ENCODE results near the gene POLR3F. TPM values are rescaled to one million over a fixed set of nuclear protein-coding genes. Genes with fewer than 3 reads are reported as not detected.

The POLR3F gene
- total and polyA plus RNA-seq, 7 donors = 5.1 to 11.8 (median 9.7) TPM

DNA sequence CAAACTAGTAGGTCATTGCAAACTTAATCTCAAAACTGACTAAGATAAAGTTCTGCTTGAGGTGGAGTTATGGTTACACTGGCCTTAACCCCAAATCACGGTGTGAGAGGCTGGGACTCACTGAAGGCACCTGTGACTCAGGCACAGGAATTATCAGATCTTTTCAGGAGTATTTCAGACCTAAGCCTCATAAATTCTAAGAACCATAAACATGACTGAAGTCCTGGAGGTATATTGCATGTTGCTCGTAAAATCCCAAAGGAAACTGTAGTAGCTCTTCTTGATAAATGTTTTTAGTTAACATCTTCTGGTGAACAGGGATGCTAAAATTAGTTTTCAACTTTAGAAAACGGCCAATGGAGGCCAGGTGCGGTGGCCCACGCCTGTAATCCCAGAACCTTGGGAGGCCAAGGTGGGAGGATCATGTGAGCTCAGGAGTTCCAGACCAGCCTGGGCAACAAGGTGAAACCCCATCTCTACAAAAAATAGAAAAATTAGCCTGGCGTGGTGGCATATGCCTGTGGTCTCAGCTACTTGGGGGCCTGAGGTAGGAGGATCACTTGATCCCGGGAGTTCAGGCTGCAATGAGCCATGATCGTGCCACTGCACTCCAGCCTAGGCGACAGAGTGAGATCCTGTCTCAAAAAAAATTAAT, 36.9 kb upstream of the POLR3F start:
- Histone ChIP-seq H3K27me3 (no peaks in the 10 kb centered on the region), H3K4me3 (no peak overlapping the region), H3K36me3 (peaks cover 0 to 8% (median 0%) of the 10 kb centered on the region in 4 donors), H3K9me3 (no peaks in the 10 kb centered on the region), H3K27ac (no peak overlapping the region), H3K4me1 (peaks cover 0 to 8% (median 0%) of the 10 kb centered on the region in 4 donors)
- intact Hi-C loops (cut with DNase I) = no loop called here
- TF ChIP-seq EP300 (IDR thresholded peaks at IDR 0.05) (no peak), POLR2A (IDR thresholded peaks at IDR 0.05) (no peak), POLR2AphosphoS5 (IDR thresholded peaks at IDR 0.05) (no peak)
- TF ChIP-seq, protein P1, sequence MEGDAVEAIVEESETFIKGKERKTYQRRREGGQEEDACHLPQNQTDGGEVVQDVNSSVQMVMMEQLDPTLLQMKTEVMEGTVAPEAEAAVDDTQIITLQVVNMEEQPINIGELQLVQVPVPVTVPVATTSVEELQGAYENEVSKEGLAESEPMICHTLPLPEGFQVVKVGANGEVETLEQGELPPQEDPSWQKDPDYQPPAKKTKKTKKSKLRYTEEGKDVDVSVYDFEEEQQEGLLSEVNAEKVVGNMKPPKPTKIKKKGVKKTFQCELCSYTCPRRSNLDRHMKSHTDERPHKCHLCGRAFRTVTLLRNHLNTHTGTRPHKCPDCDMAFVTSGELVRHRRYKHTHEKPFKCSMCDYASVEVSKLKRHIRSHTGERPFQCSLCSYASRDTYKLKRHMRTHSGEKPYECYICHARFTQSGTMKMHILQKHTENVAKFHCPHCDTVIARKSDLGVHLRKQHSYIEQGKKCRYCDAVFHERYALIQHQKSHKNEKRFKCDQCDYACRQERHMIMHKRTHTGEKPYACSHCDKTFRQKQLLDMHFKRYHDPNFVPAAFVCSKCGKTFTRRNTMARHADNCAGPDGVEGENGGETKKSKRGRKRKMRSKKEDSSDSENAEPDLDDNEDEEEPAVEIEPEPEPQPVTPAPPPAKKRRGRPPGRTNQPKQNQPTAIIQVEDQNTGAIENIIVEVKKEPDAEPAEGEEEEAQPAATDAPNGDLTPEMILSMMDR (IDR thresholded peaks at IDR 0.05) = no peak
- 50 to 79% methylated on average over 9 of the region's 9 CpGs for whole genome bisulfite sequencing, 2 donors
- DNase-seq = no peak

DNA sequence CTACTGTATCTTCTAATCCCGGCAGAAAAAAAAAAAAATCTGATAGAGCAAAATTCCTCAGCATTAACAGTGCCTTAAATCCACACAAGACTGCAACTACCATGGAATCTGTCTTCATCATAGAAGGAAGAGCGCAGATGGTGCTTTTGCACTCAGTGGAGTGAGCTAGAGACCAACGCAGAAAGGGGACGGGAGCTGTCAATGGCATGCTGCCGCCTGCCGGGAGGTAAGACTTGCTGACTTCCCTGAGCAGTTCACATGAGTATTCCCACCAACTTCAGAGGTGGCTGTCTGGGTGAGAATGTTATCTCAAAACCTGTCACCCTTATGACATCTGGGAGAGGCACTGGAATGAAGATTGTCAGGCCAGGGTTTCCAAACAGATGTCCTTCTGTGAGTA, 36.0 kb upstream of the POLR3F start:
- intact Hi-C loops (cut with DNase I) = no loop called here
- DNase-seq = no peak
- 90 to 93% methylated on average over 6 of the region's 6 CpGs for WGBS, 2 donors
- H3K9me3 ChIP-seq = no peaks in the 10 kb centered on the region
- H3K27me3 ChIP-seq = no peaks in the 10 kb centered on the region
- H3K27ac ChIP-seq = no peak overlapping the region
- H3K36me3 ChIP-seq = peaks cover 0 to 4% (median 0%) of the 10 kb centered on the region in 4 donors
- peaks cover 0 to 8% (median 0%) of the 10 kb centered on the region in 4 donors for H3K4me1 ChIP-seq
- TF ChIP-seq POLR2AphosphoS5 (IDR thresholded peaks at IDR 0.05) = no peak
- TF ChIP-seq, protein P1 (IDR thresholded peaks at IDR 0.05) = no peak
- no peak for TF ChIP-seq POLR2A (IDR thresholded peaks at IDR 0.05)
- TF ChIP-seq EP300 (IDR thresholded peaks at IDR 0.05) = no peak
- no peak overlapping the region for H3K4me3 ChIP-seq

DNA sequence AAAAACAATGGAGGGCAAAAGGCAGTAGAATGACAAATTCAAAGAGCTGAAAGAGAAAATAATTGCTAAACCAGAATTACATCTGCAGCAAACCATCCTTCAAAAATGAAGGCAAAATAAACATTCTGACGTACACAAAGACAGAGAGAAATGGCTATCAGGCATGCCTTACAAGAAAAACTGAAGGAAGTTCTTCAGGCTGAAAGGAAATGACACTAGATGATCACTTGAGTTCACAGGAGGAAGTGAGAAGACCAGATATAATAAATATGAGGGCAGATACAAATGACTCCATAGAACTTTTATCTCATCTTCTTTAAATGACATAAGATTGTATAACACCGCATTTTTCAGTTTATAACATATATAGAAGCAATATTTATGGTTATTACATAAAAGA, 30.3 kb upstream of the POLR3F start:
- Histone ChIP-seq H3K27me3 (no peaks in the 10 kb centered on the region), H3K4me1 (no peaks in the 10 kb centered on the region), H3K9me3 (no peaks in the 10 kb centered on the region), H3K27ac (no peak overlapping the region), H3K36me3 (peaks cover 0 to 4% (median 0%) of the 10 kb centered on the region in 4 donors), H3K4me3 (no peak overlapping the region)
- WGBS, 2 donors = 74 to 82% methylated on average over 2 of the region's 2 CpGs
- intact Hi-C loops (cut with DNase I) = no loop called here
- TF ChIP-seq EP300 (IDR thresholded peaks at IDR 0.05) = no peak
- no peak for TF ChIP-seq POLR2A (IDR thresholded peaks at IDR 0.05)
- TF ChIP-seq, protein P1 (IDR thresholded peaks at IDR 0.05) = no peak
- TF ChIP-seq POLR2AphosphoS5 (IDR thresholded peaks at IDR 0.05) = no peak
- DNase-seq = no peak

DNA sequence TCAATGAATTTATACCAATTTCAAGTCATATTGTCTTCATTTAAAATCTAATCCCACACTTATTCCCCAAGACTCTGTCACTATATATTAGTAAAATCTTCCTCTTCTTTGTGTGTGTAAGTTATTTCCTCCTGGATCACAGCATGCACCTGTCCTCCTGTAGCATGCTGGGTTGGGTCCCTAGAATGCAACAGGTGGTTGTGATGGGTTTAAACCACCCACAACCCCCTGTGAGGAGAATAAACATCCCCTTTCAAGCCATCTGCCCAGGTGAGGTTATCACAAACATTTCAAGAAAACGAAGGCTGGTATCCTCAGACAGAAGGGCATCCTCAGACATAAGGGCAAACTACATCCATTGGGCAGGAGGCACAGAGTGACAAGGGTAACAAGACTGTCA, 26.8 kb upstream of the POLR3F start:
- no peaks in the 10 kb centered on the region for H3K4me1 ChIP-seq
- H3K9me3 ChIP-seq = no peaks in the 10 kb centered on the region
- 31 to 82% methylated on average over 1 of the region's 1 CpG for WGBS, 2 donors
- H3K4me3 ChIP-seq = no peak overlapping the region
- no peaks in the 10 kb centered on the region for H3K27me3 ChIP-seq
- H3K27ac ChIP-seq = no peak overlapping the region
- H3K36me3 ChIP-seq = no peaks in the 10 kb centered on the region
- intact Hi-C loops (cut with DNase I) = no loop called here
- DNase-seq = no peak
- TF ChIP-seq, protein P1 (IDR thresholded peaks at IDR 0.05) = no peak

DNA sequence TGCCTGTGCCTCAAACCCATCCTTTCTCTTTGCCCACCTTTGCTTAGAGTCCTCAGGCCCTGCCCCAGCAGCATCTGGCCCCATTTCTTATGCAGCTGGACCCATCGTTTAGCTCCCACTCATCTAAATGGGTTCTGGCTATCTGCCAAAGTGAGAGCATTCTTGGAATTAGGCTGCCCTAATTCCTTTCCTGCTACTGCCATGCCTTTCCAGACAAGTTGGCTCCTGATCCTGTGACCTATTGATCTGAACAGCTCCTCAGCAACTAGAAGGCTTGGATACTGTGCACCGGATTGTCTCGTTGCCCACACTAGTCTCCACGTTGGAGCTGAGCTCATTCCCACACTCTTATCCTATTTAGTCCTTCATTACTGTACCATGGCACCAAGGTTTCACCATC, 23.3 kb upstream of the POLR3F start:
- DNase-seq = no peak
- Histone ChIP-seq H3K9me3 (no peaks in the 10 kb centered on the region), H3K4me3 (no peak overlapping the region), H3K36me3 (no peaks in the 10 kb centered on the region), H3K27ac (no peak overlapping the region), H3K27me3 (no peaks in the 10 kb centered on the region), H3K4me1 (no peaks in the 10 kb centered on the region)
- 74 to 77% methylated on average over 4 of the region's 4 CpGs for WGBS, 2 donors
- intact Hi-C loops (cut with DNase I) = no loop called here
- TF ChIP-seq, protein P1 (IDR thresholded peaks at IDR 0.05) = no peak
- TF ChIP-seq POLR2AphosphoS5 (IDR thresholded peaks at IDR 0.05) (no peak), EP300 (IDR thresholded peaks at IDR 0.05) (no peak), POLR2A (IDR thresholded peaks at IDR 0.05) (no peak)
